Smooth muscle cell (in vitro differentiated cells): ENCODE measurements around the gene ANKRD18A. TPM values are rescaled to one million over a fixed set of nuclear protein-coding genes. Genes with fewer than 3 reads are reported as not detected.
"Not testable (repeated sequence)": the region's sequence is repeated elsewhere in the genome, so short reads cannot be mapped to it uniquely, and the experiment has no call there.

Source experiments
- DNase-seq: peaks from one replicate; lab custom pipeline; 2025; ENCODE audit not compliant: unreplicated experiment; lab: John Stamatoyannopoulos, UW
- H2AFZ ChIP-seq: fragments of 200-600 bp; sonication (generic); 2 replicates; pipeline ENCODE4 v1.6.0; 2016; ENCODE audit warnings: antibody characterized with exemption, low read depth, mild to moderate bottlenecking
- H3F3A ChIP-seq: fragments of 200-600 bp; sonication (generic); 2 replicates; pipeline ENCODE4 v1.6.0; 2017; ENCODE audit warnings: antibody characterized with exemption, low read depth
- H3K27ac ChIP-seq: fragments of 200-600 bp; sonication (generic); 2 replicates; pipeline ENCODE4 v1.5.1; 2016; ENCODE audit warnings: low read depth, mild to moderate bottlenecking
- H3K27me3 ChIP-seq: fragments of 200-600 bp; sonication (generic); 2 replicates; pipeline ENCODE4 v1.6.1; 2016; ENCODE audit warnings: low read depth, mild to moderate bottlenecking
- H3K36me3 ChIP-seq: fragments of 200-600 bp; sonication (generic); 2 replicates; pipeline ENCODE4 v1.5.1; 2016; ENCODE audit warnings: low read depth
- H3K4me1 ChIP-seq: fragments of 200-600 bp; sonication (generic); 2 replicates; pipeline ENCODE4 v1.5.1; 2016; ENCODE audit warnings: low read depth
- H3K4me2 ChIP-seq: fragments of 200-600 bp; sonication (generic); 2 replicates; pipeline ENCODE4 v1.6.0; 2016; ENCODE audit warnings: mild to moderate bottlenecking
- H3K4me3 ChIP-seq: fragments of 200-600 bp; sonication (generic); 2 replicates; pipeline ENCODE4 v1.5.1; 2016; ENCODE audit warnings: mild to moderate bottlenecking
- H3K79me2 ChIP-seq: fragments of 200-600 bp; sonication (generic); 2 replicates; pipeline ENCODE4 v1.6.0; 2016; ENCODE audit warnings: low read depth, mild to moderate bottlenecking
- H3K9ac ChIP-seq: fragments of 200-600 bp; sonication (generic); 2 replicates; pipeline ENCODE4 v1.6.0; 2016; ENCODE audit warnings: low read depth
- H3K9me3 ChIP-seq: fragments of 200-600 bp; sonication (generic); replicated peaks from 2 replicates; pipeline ENCODE4 v1.5.1; 2016; ENCODE audit warnings: low read depth
- H4K20me1 ChIP-seq: fragments of 200-600 bp; sonication (generic); 2 replicates; pipeline ENCODE4 v1.6.0; 2016; ENCODE audit warnings: low read depth
- WGBS: methylation state at CpG from one replicate; pipeline ENCODE4 v1.1.7; 2016; ENCODE audit warnings: low lambda C conversion rate; 5-methylcytosine and 5-hydroxymethylcytosine counted together
- polyA plus RNA-seq: library from polyadenylated mRNA; unstranded; fragments of >200 nt; fragmentation: Nextera tagmentation; extraction: Ambion mirVana; gene quantifications from 2 replicates; pipeline ENCODE4 v1.2.1, GENCODE V29; 2016
- total RNA-seq: library from RNA; depleted of rRNA; stranded (reverse); fragments of >200 nt; gene quantifications from 2 replicates; pipeline ENCODE4 v1.2.3, GENCODE V29; 2014
- TF ChIP-seq, protein P1 (sequence below): fragments of 200-600 bp; sonication (generic); IDR thresholded peaks from 2 replicates; pipeline ENCODE4 v1.5.1; 2017; ENCODE audit warnings: borderline replicate concordance, mild to moderate bottlenecking, antibody characterized with exemption; ENCODE audit not compliant: insufficient read depth, poor library complexity, severe bottlenecking

ANKRD18A gene
- total and polyA plus RNA-seq, 2 experiments from 2014 or later: not detected

DNA sequence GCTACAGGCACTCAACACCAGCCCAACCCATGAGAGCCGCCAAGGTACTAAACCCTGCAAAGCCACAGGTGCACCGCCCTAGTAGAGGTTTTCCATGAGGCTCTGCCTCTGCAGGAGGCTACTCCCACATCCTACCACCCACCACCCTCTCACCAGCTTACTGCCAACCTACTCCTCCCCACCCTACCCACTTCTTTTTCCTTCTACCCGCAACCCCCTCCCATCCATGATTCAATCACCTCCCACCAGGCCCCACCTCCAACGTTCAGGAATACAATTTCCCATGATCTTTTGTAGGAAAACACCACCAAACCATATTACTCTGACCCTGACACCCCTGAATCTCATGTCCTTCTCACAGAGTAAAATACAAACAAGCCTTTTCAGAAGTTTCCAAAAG, 67.4 kb downstream of the ANKRD18A start:
- H3K27me3 ChIP-seq, DNase-seq, H4K20me1 ChIP-seq, H3K27ac ChIP-seq, H3K79me2 ChIP-seq, H3K9ac ChIP-seq, H3F3A ChIP-seq, H3K4me3 ChIP-seq, H3K4me2 ChIP-seq, H2AFZ ChIP-seq, H3K9me3 ChIP-seq, H3K36me3 ChIP-seq, H3K4me1 ChIP-seq: not testable (repeated sequence)
- WGBS: 94% methylated on average over 4 of the region's 4 CpGs

DNA sequence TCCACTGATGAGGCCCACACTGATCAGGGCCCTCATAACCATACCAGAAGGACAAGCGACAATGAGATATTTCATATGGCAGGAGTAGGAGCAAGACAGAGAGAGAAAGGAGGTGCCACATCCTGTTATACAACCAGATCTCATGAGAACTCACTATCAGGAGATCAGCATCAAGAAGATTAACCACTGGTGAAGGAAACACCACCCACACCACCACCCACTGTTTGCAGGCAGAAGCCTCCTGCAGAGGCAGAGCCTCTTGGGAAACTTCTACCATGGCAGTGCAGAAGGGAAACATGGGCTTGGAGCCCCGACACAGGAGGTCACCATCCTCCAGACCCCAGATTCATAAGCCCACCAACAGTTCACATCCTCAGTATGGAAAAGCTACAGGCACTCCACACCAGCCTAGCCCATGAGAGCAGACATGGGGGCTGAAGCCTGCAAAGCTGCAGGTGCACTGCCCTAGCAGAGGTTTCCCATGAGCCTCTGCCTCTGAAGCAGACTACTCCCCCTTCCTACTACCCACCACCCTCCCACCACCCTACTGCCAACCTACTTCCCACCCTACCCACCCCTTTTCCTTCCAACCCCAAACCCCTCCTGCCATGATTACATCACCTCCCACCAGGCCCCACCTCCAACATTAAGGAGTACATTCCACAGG, 73.8 kb downstream of the ANKRD18A start:
- not testable (repeated sequence) for H3K4me3 ChIP-seq, H2AFZ ChIP-seq, H3K9ac ChIP-seq, H3K27ac ChIP-seq, H4K20me1 ChIP-seq, H3K27me3 ChIP-seq, H3K4me2 ChIP-seq, H3K4me1 ChIP-seq, H3F3A ChIP-seq, DNase-seq, H3K79me2 ChIP-seq, H3K9me3 ChIP-seq, H3K36me3 ChIP-seq
- WGBS: 100% methylated on average over 1 of the region's 2 CpGs

DNA sequence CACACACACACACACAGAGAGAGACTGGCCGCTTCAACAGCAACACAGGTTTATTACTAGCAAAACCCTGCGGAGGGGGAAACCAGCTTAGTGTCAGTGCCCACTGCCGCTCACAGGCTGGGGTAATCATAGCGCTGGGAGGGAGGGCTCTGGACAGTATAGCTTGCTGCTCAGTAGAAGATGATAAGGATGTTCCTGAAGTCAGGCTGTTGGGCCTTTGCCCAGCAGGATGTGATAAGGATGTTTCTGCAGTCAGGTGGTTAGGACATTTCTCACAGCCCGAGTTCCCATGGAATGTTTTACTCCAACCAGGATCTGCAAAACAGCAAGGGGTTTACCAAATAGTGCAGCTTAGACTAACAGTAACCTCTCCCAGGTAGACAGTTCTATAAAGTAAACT, 79.9 kb downstream of the ANKRD18A start:
- H2AFZ ChIP-seq, H3F3A ChIP-seq, H3K4me1 ChIP-seq, H3K9me3 ChIP-seq, H4K20me1 ChIP-seq, H3K27ac ChIP-seq, H3K27me3 ChIP-seq, DNase-seq, H3K79me2 ChIP-seq, H3K9ac ChIP-seq, H3K4me3 ChIP-seq, H3K36me3 ChIP-seq, H3K4me2 ChIP-seq: not testable (repeated sequence)
- WGBS: 63% methylated on average over 5 of the region's 5 CpGs

DNA sequence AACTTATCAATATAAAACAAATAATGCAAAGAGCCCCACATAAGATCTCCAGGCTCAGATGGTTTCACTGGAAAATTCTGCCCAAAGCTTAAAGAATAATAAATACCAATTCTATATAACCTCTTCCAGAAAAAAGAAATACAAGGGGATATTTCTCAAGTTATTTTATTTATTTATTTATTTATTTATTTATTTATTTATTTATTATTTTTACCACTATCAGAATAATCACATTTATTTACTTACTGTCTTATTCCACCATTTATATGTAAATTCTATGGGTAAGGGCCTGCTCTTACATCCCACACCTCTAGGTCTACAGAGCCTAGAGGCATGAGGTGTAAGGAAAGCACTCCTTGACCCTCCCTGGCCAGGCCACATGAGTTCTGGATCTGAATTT, 91.1 kb downstream of the ANKRD18A start:
- H3K27me3 ChIP-seq: no peaks in the 10 kb centered on the region
- no peak overlapping the region for H3K4me2 ChIP-seq
- no peak for DNase-seq
- H3K9me3 ChIP-seq: no peaks in the 10 kb centered on the region
- H3K4me1 ChIP-seq: no peaks in the 10 kb centered on the region
- no peaks in the 10 kb centered on the region for H3F3A ChIP-seq
- no peaks in the 10 kb centered on the region for H3K79me2 ChIP-seq
- H3K4me3 ChIP-seq: no peak overlapping the region
- no peak overlapping the region for H3K27ac ChIP-seq
- H3K9ac ChIP-seq: no peak overlapping the region
- H4K20me1 ChIP-seq: no peaks in the 10 kb centered on the region
- TF ChIP-seq, protein P1, sequence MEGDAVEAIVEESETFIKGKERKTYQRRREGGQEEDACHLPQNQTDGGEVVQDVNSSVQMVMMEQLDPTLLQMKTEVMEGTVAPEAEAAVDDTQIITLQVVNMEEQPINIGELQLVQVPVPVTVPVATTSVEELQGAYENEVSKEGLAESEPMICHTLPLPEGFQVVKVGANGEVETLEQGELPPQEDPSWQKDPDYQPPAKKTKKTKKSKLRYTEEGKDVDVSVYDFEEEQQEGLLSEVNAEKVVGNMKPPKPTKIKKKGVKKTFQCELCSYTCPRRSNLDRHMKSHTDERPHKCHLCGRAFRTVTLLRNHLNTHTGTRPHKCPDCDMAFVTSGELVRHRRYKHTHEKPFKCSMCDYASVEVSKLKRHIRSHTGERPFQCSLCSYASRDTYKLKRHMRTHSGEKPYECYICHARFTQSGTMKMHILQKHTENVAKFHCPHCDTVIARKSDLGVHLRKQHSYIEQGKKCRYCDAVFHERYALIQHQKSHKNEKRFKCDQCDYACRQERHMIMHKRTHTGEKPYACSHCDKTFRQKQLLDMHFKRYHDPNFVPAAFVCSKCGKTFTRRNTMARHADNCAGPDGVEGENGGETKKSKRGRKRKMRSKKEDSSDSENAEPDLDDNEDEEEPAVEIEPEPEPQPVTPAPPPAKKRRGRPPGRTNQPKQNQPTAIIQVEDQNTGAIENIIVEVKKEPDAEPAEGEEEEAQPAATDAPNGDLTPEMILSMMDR: no peak
- H2AFZ ChIP-seq: no peak overlapping the region
- H3K36me3 ChIP-seq: no peaks in the 10 kb centered on the region

DNA sequence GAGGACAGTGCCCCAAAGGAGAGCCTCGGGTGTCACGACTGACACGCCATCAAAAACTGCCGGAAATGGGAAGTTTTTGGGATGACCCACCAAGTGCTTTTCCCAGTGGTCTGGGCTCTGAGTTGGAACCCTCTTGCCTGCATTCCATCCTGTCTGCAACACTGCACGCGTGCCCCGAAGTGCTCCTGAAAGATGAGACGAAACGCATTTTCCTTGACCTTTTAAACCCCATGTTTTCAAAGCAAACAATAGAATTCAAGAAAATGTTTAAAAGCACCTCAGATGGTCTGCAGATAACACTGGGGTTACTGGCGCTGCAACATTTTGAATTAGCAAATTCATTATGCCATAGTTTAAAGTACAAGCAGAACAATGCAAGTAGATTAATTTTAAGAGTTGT, 92.9 kb downstream of the ANKRD18A start:
- Histone ChIP-seq H3K9me3 (no peaks in the 10 kb centered on the region), H3K79me2 (no peaks in the 10 kb centered on the region), H3K4me1 (no peaks in the 10 kb centered on the region), H3K27me3 (no peaks in the 10 kb centered on the region), H2AFZ (no peak overlapping the region), H4K20me1 (no peaks in the 10 kb centered on the region), H3K4me2 (no peak overlapping the region), H3K36me3 (no peaks in the 10 kb centered on the region), H3K27ac (no peak overlapping the region), H3F3A (no peaks in the 10 kb centered on the region), H3K9ac (no peak overlapping the region), H3K4me3 (no peak overlapping the region)
- TF ChIP-seq, protein P1: no peak
- WGBS: 68% methylated on average over 10 of the region's 10 CpGs
- DNase-seq: no peak
